IgD-negative memory B cell (primary cell): ENCODE results near the gene EML1. TPM values are rescaled to one million over a fixed set of nuclear protein-coding genes. Genes with fewer than 3 reads are reported as not detected.

Experiments
- H3K27ac Mint-ChIP-seq, 3 donors: one replicate each; pipeline ENCODE4 v1.8.0; 2020 to 2022; ENCODE audit warnings: mild to moderate bottlenecking in 3 of 3, mixed read lengths in 3 of 3, moderate library complexity in 1 of 3
- H3K27me3 Mint-ChIP-seq: one replicate; pipeline ENCODE4 v1.8.0; 2021; ENCODE audit warnings: mixed read lengths
- H3K36me3 Mint-ChIP-seq: one replicate; pipeline ENCODE4 v1.8.0; 2020; ENCODE audit warnings: mild to moderate bottlenecking, mixed read lengths
- H3K4me1 Mint-ChIP-seq, 3 donors: one replicate each; pipeline ENCODE4 v1.8.0; 2020 to 2022; ENCODE audit warnings: mixed read lengths in 3 of 3, mild to moderate bottlenecking in 1 of 3
- H3K4me3 Mint-ChIP-seq, 4 donors: one replicate each; pipeline ENCODE4 v1.8.0; 2020 to 2022; ENCODE audit warnings: mild to moderate bottlenecking in 4 of 4, mixed read lengths in 4 of 4, moderate library complexity in 3 of 4
- H3K9me3 Mint-ChIP-seq, 3 donors: one replicate each; pipeline ENCODE4 v1.8.0; 2020 to 2021; ENCODE audit warnings: mixed read lengths in 3 of 3, mild to moderate bottlenecking in 1 of 3
- polyA plus RNA-seq: library from polyadenylated mRNA; unstranded; fragments of 300-500 nt; fragmentation: Illumina TruSeq; gene quantifications from one replicate; pipeline ENCODE4 v1.2.3, GENCODE V29; 2021

EML1 gene
- polyA plus RNA-seq, 1 donor from 2014 or later: not detected

- Mint-ChIP-seq H3K36me3 (no peaks in the 10 kb centered on the region), H3K9me3 (peaks cover 0 to 5% (median under 1%) of the 10 kb centered on the region in 3 donors), H3K4me1 (peaks cover 0 to 2% (median 0%) of the 10 kb centered on the region in 3 donors), H3K27me3 (peaks cover 8% of the 10 kb centered on the region), H3K27ac (no peak overlapping the region), H3K4me3 (no peak overlapping the region)
These were observed 7.8 kb upstream of the EML1 start for GRCh38 chr14:99785426-99785825.

DNA sequence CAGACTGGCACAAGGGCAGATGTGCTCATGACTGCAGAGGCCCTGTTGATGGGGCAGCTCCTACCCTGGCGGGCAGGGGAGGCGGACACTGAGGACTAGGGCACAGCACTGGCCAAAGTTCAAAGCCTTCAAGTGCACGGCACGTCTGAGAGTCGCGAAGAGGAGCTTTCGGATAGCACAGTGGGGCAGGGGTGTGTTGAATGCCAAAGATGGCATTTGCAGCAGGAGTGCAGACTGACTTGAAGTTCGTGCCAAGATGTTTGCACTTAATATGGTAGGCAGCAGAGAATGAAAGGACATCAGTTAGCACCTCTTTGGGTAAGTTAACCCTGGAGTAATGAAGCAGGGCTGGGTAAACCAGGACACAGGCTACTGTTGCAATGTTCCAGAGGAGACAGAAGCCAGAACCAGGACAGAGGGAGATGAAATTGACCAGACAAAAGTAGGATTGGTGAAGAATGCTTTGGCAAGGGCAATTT lies 6.7 kb upstream of the EML1 start:
- Mint-ChIP-seq H3K27ac (no peak overlapping the region), H3K4me3 (no peak overlapping the region), H3K4me1 (peaks cover 0 to 2% (median 0%) of the 10 kb centered on the region in 3 donors), H3K9me3 (peaks cover 0 to 3% (median 0%) of the 10 kb centered on the region in 3 donors), H3K36me3 (no peaks in the 10 kb centered on the region), H3K27me3 (peaks cover 11% of the 10 kb centered on the region)

DNA sequence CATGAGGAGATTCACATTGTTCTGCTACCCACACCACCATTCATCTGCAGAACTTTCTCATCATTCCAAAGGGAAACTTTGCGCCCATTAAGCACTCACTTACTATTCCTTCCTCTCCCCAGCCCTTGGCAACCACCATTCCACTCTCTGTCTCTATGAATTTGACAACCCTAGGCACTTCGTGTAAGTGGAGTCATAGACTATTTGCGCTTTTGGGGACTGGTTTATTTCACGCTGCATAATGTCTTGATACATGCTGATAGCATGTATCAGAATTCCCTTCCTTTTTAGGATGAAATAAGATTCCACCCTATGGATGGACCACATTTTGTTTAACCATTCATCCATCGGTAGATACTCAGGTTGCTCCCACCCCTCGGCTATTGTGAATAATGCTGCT lies 4.5 kb upstream of the EML1 start:
- H3K36me3 Mint-ChIP-seq: no peaks in the 10 kb centered on the region
- no peak overlapping the region for H3K27ac Mint-ChIP-seq
- no peaks in the 10 kb centered on the region for H3K9me3 Mint-ChIP-seq
- H3K27me3 Mint-ChIP-seq: peaks cover 21% of the 10 kb centered on the region
- no peak overlapping the region for H3K4me3 Mint-ChIP-seq
- peaks cover 0 to 4% (median 4%) of the 10 kb centered on the region in 3 donors for H3K4me1 Mint-ChIP-seq

- Mint-ChIP-seq H3K27ac (no peak overlapping the region), H3K36me3 (no peaks in the 10 kb centered on the region), H3K9me3 (no peaks in the 10 kb centered on the region), H3K4me3 (no peak overlapping the region), H3K4me1 (peaks cover 0 to 7% (median 7%) of the 10 kb centered on the region in 3 donors), H3K27me3 (peaks cover 24% of the 10 kb centered on the region)
These were observed 3.6 kb upstream of the EML1 start for GRCh38 chr14:99789581-99789980.

GRCh38 chr14:99790201-99790977 lies 2.8 kb upstream of the EML1 start:
- H3K27ac Mint-ChIP-seq: no peak overlapping the region
- H3K4me1 Mint-ChIP-seq: peaks cover 0 to 8% (median 7%) of the 10 kb centered on the region in 3 donors
- peak overlapping the region in 1 of 4 donors; percentile 39 for H3K4me3 Mint-ChIP-seq
- H3K27me3 Mint-ChIP-seq: peaks cover 24% of the 10 kb centered on the region
- no peaks in the 10 kb centered on the region for H3K36me3 Mint-ChIP-seq
- H3K9me3 Mint-ChIP-seq: no peaks in the 10 kb centered on the region

GRCh38 chr14:99790978-99791376 lies 2.2 kb upstream of the EML1 start:
- Mint-ChIP-seq H3K4me3 (no peak overlapping the region), H3K27me3 (peaks cover 27% of the 10 kb centered on the region), H3K9me3 (no peaks in the 10 kb centered on the region), H3K27ac (no peak overlapping the region), H3K4me1 (peaks cover 0 to 8% (median 7%) of the 10 kb centered on the region in 3 donors), H3K36me3 (no peaks in the 10 kb centered on the region)

- Mint-ChIP-seq H3K27ac (peak overlapping the region in 1 of 3 donors; percentile 71), H3K36me3 (no peaks in the 10 kb centered on the region), H3K27me3 (peaks cover 29% of the 10 kb centered on the region), H3K4me1 (peaks cover 0 to 8% (median 7%) of the 10 kb centered on the region in 3 donors), H3K9me3 (no peaks in the 10 kb centered on the region), H3K4me3 (peak overlapping the region in 1 of 4 donors; percentile 51)
These were observed 1.6 kb upstream of the EML1 start for GRCh38 chr14:99791476-99792209.

GRCh38 chr14:99792210-99792535 lies 1.0 kb upstream of the EML1 start:
- Mint-ChIP-seq H3K27me3 (peaks cover 35% of the 10 kb centered on the region), H3K36me3 (no peaks in the 10 kb centered on the region), H3K4me1 (peaks cover 0 to 8% (median 7%) of the 10 kb centered on the region in 3 donors), H3K9me3 (peaks cover 0 to 1% (median 0%) of the 10 kb centered on the region in 3 donors), H3K27ac (peak overlapping the region in 1 of 3 donors; percentile 20), H3K4me3 (peak overlapping the region in 3 of 4 donors; percentile 54 to 91 (median 67))

- Mint-ChIP-seq H3K27me3 (peaks cover 35% of the 10 kb centered on the region), H3K4me1 (peaks cover 0 to 8% (median 7%) of the 10 kb centered on the region in 3 donors), H3K4me3 (peak overlapping the region in 3 of 4 donors; percentile 54 to 91 (median 67)), H3K27ac (peak overlapping the region in 1 of 3 donors; percentile 20), H3K9me3 (peaks cover 0 to 3% (median 0%) of the 10 kb centered on the region in 3 donors), H3K36me3 (no peaks in the 10 kb centered on the region)
These were observed 531 bp upstream of the EML1 start for GRCh38 chr14:99792551-99793212.

DNA sequence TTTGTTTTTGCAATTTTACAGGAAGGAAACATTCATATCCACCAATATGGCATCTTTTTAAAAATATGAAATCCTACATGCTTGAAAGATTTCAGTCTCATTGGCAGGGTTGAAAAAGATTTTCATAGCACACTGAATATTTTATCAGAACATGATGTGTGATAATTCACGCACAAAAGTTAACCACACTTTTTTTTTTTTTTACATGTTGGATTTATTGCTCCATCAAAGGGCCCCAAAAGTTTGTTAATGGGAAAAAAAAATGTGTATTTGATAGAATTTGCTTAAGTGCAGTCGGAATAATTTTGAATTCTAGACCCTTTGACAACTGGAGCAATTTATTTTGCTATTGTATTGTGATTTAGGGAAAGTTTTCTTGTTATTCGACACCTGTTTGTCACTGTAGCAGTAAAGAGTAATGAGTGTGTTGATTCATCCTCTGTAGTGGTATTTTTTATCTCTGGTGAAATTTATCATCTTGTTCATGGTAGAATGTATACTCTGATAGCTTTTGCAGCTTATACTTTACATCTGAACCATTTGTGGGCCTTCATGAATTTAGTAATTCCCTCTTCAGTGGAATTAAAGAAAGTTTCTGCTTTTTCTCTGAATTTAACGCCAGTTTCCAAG lies 1.1 kb downstream of the EML1 start:
- peaks cover 0 to 3% (median 0%) of the 10 kb centered on the region in 3 donors for H3K9me3 Mint-ChIP-seq
- no peaks in the 10 kb centered on the region for H3K36me3 Mint-ChIP-seq
- peaks cover 0 to 8% (median 7%) of the 10 kb centered on the region in 3 donors for H3K4me1 Mint-ChIP-seq
- H3K27ac Mint-ChIP-seq: peak overlapping the region in 1 of 3 donors; percentile 74
- peaks cover 43% of the 10 kb centered on the region for H3K27me3 Mint-ChIP-seq
- H3K4me3 Mint-ChIP-seq: peak overlapping the region; percentile 31 to 60 (median 58)

- no peak overlapping the region for H3K27ac Mint-ChIP-seq
- H3K9me3 Mint-ChIP-seq: peaks cover 0 to 3% (median 0%) of the 10 kb centered on the region in 3 donors
- H3K4me3 Mint-ChIP-seq: no peak overlapping the region
- H3K36me3 Mint-ChIP-seq: no peaks in the 10 kb centered on the region
- peaks cover 44% of the 10 kb centered on the region for H3K27me3 Mint-ChIP-seq
- peaks cover 0 to 8% (median 5%) of the 10 kb centered on the region in 3 donors for H3K4me1 Mint-ChIP-seq
These were observed 1.8 kb downstream of the EML1 start for GRCh38 chr14:99795046-99795445.

DNA sequence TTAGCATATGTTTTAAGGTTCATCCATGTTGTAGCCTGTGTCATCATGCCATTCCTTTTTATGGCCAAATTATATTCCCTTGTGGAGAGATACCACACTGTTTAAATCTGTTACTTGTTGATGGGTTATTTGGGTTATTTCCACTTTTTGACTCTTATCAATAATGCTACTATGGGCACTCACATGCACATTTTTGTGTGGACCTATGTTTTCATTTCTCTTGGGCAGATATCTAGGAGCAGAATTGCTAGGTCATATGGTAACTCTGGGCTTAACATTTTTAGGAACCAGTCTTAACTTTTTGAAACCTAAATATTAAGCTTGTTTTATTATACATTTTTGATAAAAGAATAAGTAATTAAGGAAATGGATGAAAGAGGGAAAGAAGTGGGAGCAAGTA lies 4.0 kb downstream of the EML1 start:
- Mint-ChIP-seq H3K27me3 (peaks cover 49% of the 10 kb centered on the region), H3K4me3 (no peak overlapping the region), H3K27ac (no peak overlapping the region), H3K4me1 (peaks cover 0 to 8% (median 5%) of the 10 kb centered on the region in 3 donors), H3K9me3 (peaks cover 0 to 3% (median 0%) of the 10 kb centered on the region in 3 donors), H3K36me3 (no peaks in the 10 kb centered on the region)

- Mint-ChIP-seq H3K4me1 (no peaks in the 10 kb centered on the region), H3K36me3 (no peaks in the 10 kb centered on the region), H3K4me3 (no peak overlapping the region), H3K9me3 (peaks cover 0 to 3% (median 0%) of the 10 kb centered on the region in 3 donors), H3K27me3 (peaks cover 39% of the 10 kb centered on the region), H3K27ac (no peak overlapping the region)
These were observed 7.6 kb downstream of the EML1 start for GRCh38 chr14:99800781-99801180.

- Mint-ChIP-seq H3K27me3 (peaks cover 29% of the 10 kb centered on the region), H3K4me3 (no peak overlapping the region), H3K4me1 (no peaks in the 10 kb centered on the region), H3K9me3 (no peaks in the 10 kb centered on the region), H3K36me3 (no peaks in the 10 kb centered on the region), H3K27ac (no peak overlapping the region)
These were observed 9.3 kb downstream of the EML1 start for GRCh38 chr14:99802301-99803105.
